ENCODE measurements around the gene SPPL3. TPM values are rescaled to one million over a fixed set of nuclear protein-coding genes. Genes with fewer than 3 reads are reported as not detected.

The SPPL3 gene
- total and polyA plus RNA-seq, 2 experiments from 2014 or later, result 10.9 to 27.8 TPM

- no peak overlapping the region for H3K27ac Mint-ChIP-seq
- no peak overlapping the region for H3K4me2 ChIP-seq
- no peak overlapping the region for H2AFZ ChIP-seq
- TF ChIP-seq EZH2 (IDR thresholded peaks at IDR 0.05; ENCODE audit: low read depth, unreplicated experiment) (no peak), EZH2phosphoT487 (IDR thresholded peaks at IDR 0.05; ENCODE audit: unreplicated experiment) (no peak), JUNB (IDR thresholded peaks at IDR 0.05; ENCODE audit: unreplicated experiment) (no peak), REST (IDR thresholded peaks at IDR 0.05; ENCODE audit: unreplicated experiment) (no peak)
- TF ChIP-seq, protein P1, sequence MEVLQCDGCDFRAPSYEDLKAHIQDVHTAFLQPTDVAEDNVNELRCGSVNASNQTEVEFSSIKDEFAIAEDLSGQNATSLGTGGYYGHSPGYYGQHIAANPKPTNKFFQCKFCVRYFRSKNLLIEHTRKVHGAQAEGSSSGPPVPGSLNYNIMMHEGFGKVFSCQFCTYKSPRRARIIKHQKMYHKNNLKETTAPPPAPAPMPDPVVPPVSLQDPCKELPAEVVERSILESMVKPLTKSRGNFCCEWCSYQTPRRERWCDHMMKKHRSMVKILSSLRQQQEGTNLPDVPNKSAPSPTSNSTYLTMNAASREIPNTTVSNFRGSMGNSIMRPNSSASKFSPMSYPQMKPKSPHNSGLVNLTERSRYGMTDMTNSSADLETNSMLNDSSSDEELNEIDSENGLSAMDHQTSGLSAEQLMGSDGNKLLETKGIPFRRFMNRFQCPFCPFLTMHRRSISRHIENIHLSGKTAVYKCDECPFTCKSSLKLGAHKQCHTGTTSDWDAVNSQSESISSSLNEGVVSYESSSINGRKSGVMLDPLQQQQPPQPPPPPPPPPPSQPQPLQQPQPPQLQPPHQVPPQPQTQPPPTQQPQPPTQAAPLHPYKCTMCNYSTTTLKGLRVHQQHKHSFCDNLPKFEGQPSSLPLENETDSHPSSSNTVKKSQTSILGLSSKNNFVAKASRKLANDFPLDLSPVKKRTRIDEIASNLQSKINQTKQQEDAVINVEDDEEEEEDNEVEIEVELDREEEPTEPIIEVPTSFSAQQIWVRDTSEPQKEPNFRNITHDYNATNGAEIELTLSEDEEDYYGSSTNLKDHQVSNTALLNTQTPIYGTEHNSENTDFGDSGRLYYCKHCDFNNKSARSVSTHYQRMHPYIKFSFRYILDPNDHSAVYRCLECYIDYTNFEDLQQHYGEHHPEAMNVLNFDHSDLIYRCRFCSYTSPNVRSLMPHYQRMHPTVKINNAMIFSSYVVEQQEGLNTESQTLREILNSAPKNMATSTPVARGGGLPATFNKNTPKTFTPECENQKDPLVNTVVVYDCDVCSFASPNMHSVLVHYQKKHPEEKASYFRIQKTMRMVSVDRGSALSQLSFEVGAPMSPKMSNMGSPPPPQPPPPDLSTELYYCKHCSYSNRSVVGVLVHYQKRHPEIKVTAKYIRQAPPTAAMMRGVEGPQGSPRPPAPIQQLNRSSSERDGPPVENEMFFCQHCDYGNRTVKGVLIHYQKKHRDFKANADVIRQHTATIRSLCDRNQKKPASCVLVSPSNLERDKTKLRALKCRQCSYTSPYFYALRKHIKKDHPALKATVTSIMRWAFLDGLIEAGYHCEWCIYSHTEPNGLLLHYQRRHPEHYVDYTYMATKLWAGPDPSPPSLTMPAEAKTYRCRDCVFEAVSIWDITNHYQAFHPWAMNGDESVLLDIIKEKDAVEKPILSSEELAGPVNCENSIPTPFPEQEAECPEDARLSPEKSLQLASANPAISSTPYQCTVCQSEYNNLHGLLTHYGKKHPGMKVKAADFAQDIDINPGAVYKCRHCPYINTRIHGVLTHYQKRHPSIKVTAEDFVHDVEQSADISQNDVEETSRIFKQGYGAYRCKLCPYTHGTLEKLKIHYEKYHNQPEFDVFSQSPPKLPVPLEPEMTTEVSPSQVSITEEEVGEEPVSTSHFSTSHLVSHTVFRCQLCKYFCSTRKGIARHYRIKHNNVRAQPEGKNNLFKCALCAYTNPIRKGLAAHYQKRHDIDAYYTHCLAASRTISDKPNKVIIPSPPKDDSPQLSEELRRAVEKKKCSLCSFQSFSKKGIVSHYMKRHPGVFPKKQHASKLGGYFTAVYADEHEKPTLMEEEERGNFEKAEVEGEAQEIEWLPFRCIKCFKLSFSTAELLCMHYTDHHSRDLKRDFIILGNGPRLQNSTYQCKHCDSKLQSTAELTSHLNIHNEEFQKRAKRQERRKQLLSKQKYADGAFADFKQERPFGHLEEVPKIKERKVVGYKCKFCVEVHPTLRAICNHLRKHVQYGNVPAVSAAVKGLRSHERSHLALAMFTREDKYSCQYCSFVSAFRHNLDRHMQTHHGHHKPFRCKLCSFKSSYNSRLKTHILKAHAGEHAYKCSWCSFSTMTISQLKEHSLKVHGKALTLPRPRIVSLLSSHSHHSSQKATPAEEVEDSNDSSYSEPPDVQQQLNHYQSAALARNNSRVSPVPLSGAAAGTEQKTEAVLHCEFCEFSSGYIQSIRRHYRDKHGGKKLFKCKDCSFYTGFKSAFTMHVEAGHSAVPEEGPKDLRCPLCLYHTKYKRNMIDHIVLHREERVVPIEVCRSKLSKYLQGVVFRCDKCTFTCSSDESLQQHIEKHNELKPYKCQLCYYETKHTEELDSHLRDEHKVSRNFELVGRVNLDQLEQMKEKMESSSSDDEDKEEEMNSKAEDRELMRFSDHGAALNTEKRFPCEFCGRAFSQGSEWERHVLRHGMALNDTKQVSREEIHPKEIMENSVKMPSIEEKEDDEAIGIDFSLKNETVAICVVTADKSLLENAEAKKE (CRISPR knock-in tag; IDR thresholded peaks at IDR 0.05), result no peak
- H3K4me1 ChIP-seq (ENCODE audit: insufficient read depth), result no peaks in the 10 kb centered on the region
- H3K9me3 Mint-ChIP-seq, result no peaks in the 10 kb centered on the region
- H3K27ac ChIP-seq (ENCODE audit: low read depth), result no peak overlapping the region
- H4K20me1 ChIP-seq (replicated peaks; ENCODE audit: insufficient read depth), result no peaks in the 10 kb centered on the region; the same call in 1 of the 2 replicates
- 0 out of 2 replicates have a peak, but pooled peaks cover 4% of the 10 kb centered on the region for H3K36me3 ChIP-seq (ENCODE audit: insufficient read depth)
- H3K4me1 Mint-ChIP-seq, result no peaks in the 10 kb centered on the region
- no peaks in the 10 kb centered on the region; the same call in 2 of the 3 replicates for H3K36me3 Mint-ChIP-seq (ENCODE audit: low read depth)
- ATAC-seq, result no peak
- no peaks in the 10 kb centered on the region for H3K79me2 ChIP-seq (replicated peaks; ENCODE audit: insufficient read depth)
- no peak overlapping the region for H3K4me3 ChIP-seq
- H3K9me2 ChIP-seq (ENCODE audit: insufficient read depth), result no peaks in the 10 kb centered on the region
- no peaks in the 10 kb centered on the region for H3K27me3 ChIP-seq (ENCODE audit: insufficient read depth)
- H3F3A ChIP-seq (replicated peaks; ENCODE audit: low read depth), result no peaks in the 10 kb centered on the region
- H3K27me3 Mint-ChIP-seq (ENCODE audit: insufficient read depth, low read depth, poor library complexity), result no peaks in the 10 kb centered on the region
- H3K4me3 Mint-ChIP-seq, result no peak overlapping the region
- DNase-seq (ENCODE audit: low spot score), result no peak
Measured at GRCh38 chr12:120787889-120788288, 116.3 kb downstream of the SPPL3 start.

All from GM23338 (cell line).